ENCODE measurements around the gene FTO.

- TF ChIP-seq POLR2AphosphoS5 (IDR thresholded peaks at IDR 0.05; ENCODE audit: borderline replicate concordance, low read depth, low read length) = no peak
- no peak for TF ChIP-seq EZH2 (IDR thresholded peaks at IDR 0.05)
Observed at GRCh38 chr16:54165174-54165911, 461.4 kb downstream of the FTO start.

Measured in SK-N-MC (cell line).